Activated CD4-positive, alpha-beta T cell treated with anti-CD3 and anti-CD28 coated beads for 24 hours (primary cell): Measurements from ENCODE around the gene ADGRF3.
"Not testable (repeated sequence)": the region's sequence is repeated elsewhere in the genome, so short reads cannot be mapped to it uniquely, and the experiment has no call there.

Experiments used
- DNase-seq, 2 donors: peaks; one replicate each; pipeline ENCODE4 v3.0.0-alpha.2; 2020; ENCODE audit warnings: low read depth in 2 of 2

ADGRF3 gene

DNA sequence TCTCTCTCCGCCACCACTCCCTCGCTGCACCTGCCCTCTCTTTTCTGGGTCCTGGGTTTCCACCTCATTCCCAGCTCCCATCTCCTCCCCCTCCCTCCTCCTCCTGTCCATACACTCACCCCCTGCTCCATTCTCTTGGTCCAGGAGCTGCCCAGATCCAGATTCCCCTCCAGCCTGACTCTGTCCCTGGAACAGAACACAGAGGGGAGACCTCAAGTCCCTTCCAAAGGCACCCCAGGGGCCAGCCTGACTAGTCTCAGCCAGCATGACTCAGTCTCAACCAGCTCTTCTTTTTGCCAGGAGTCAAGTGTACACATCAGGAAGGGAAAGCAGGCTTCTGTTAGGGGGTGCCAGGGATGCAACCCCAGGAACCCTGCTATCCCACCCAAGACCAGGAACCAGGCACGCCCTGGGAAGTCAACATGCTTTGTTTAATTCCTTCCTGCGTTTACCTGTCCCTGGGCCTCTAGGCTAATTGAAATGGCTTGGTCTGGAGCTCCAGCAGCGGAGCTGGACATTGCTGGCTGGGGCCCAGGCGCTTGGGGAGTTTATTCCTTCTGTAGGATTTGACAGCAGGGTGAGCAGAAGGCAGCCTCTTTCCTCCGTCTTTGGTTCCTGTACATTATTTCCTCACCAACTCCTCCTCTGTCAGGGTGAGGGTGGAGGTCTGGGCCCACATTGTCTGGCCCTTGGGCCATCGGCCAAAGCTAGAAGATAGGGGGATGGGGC is 29.0 kb downstream of the ADGRF3 start:
- DNase-seq: no peak

GRCh38 chr2:26316845-26317244 is 29.7 kb downstream of the ADGRF3 start:
- no peak for DNase-seq

DNA sequence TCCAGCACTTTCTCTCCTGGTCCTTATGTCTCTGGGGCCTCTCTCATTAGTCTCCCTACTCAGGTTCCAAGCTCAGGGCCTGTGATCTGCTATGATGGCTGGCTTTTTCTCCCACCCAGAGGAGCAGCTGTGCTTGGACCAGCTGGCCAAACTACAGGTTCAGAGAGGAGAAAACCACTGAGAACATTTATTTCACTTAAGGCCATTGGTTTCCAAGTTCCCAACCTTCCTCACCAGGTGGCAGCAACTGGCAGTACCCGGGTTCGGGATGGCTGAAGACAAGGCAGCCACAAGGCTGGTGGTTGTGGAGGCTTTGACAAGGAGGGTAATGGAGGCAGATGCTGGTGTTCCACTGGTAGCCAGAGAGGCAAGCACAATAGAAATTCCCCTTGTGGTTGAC is 30.5 kb downstream of the ADGRF3 start:
- no peak for DNase-seq

DNA sequence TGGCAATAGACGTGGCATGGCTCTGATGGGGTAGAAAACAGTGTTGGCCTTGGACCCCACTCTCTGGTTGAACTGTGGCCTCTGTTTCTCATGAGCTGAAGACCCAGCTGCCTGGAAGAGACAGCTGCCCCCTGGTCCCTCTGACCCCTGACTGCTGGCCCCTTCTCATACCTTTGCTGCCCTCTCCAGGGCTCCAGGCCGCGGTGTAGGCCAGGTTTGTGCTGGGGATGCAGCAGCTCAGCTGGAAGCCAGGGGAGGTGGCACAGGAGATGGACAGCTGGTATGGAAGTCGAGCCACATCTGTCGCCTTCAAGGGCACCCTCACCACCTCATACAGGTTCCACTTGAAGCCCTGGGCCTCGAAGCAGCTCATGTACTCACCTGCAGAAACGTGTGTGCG is 32.3 kb downstream of the ADGRF3 start:
- no peak for DNase-seq

- DNase-seq: no peak
Observed at GRCh38 chr2:26313446-26313845, 33.1 kb downstream of the ADGRF3 start.

DNA sequence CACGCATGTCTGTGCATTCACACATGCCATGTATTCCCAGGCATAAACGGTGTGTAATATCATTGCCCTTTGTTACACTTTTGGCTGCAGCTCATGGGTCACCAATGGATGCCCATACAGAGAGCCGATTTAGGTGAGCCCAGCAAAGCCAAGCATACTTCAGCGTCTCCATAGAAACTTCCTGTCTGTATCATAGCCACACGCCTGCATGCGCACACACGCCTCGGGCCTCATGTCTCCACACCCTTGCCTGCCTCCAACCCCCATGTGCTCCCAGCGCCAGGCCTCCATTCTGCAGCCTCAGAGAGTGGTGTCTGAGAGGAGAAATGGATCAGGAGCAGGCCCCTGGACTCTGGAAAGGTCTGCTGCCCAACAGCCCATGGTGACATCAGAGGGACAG is 34.1 kb downstream of the ADGRF3 start:
- no peak for DNase-seq

DNA sequence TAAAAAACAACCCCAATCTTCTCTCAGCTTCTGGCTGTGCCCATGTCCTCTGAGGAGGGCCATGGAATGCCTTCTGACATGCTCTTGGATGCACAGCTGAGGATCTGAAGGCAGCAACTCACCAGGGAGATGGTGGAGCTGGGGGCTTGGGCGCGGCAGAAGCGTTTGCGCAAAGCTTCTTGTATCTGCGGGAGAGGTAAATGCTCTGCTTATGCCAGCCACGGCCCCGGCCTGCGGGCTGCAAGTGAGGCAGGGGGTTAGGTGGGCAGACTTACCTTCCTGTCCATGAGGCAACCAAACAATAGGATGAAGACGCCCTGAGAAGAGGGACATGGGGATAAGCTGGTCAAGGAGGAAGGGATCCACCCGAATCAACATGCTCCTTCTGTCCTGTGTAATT is 36.7 kb downstream of the ADGRF3 start:
- no peak for DNase-seq

DNA sequence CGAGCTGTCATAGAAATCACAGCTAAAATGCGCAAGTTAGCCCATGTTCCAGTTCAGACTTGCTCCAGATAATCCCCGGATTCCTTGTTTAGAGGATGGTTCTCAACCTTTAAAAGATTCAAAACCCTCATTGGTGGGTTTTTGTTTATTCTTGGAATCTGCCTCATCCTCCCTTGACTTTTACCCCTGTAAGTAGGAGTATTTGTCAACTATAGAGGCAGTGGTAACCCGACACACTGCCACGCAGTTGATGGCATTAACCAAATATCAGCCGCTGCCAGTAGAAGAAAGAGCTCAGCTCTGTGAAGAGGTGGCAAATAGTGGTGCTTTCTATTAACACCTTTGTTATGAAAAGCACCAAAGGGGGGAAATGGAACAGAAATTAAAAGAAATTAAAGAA is 41.0 kb downstream of the ADGRF3 start:
- no peak for DNase-seq

DNA sequence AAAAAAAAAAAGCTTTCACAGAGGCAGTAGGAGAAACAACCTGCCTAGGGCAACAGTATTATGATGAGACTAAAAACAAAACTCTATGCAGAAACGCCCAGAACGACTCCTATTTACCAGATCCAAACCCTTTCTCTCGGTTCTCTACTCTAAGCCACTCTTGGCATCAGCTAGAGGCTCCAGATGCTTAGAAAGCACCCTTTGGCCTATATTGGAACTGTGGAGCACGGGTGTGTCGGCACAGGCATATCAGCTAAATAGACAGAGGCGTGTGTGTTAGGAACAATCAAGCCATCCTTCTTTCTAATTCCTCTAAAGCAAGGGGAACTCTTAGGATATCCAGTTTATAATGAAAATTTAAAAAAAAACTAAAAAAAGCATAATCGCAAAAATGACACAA is 41.5 kb downstream of the ADGRF3 start:
- not testable (repeated sequence) for DNase-seq

DNA sequence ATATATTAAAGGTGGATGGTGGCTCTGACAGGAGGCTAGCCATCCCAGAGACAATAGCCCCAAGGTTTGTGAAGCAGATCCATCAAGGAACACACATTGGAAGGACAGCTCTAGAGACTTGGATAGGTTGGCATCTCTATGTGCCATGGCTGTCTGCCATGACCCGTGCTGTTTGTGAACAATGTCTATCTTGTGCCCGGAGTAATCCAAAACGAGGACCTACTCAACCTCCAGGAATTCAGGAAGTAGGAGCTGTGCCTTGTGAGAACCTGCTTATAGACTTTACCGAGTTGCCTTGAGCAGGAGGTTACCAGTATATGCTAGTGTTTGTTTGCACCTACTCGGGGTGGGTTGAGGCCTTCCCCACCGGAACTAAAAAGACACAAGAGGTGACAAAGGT is 43.7 kb downstream of the ADGRF3 start:
- DNase-seq: no peak

- peak in 1 of 2 donors; percentile 14 for DNase-seq
Observed at GRCh38 chr2:26300234-26300925, 46.2 kb downstream of the ADGRF3 start.

DNA sequence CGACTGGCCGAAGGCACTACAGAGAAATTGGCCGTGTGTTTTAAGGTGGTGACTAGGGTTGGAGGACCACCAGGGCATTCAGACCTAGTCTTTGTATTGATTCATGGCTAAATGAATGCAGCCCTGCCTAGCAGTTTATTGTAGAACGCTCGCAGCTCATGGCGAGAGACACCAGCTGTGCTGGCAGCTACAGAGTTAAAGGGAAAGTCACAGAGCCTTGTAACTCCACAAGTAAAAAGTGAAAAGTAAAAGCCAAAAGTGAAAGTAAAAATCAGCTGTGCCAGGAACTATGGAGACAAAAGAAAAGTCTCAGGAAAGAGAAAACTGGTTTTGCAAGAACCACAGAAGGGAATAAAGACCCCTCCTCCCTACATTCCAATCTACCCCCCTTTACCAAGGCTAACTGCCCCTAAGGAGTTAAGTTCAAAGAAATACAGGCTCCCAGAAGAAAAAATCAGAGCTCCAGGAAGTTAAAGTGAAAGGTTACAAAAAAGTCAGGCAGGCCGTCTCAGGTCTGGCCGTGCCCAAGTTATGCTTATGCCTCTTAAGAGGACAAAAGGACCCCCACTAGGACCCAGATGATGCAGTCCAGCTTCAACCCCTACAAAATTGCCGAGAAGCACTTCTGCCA is 47.0 kb downstream of the ADGRF3 start:
- DNase-seq: no peak

DNA sequence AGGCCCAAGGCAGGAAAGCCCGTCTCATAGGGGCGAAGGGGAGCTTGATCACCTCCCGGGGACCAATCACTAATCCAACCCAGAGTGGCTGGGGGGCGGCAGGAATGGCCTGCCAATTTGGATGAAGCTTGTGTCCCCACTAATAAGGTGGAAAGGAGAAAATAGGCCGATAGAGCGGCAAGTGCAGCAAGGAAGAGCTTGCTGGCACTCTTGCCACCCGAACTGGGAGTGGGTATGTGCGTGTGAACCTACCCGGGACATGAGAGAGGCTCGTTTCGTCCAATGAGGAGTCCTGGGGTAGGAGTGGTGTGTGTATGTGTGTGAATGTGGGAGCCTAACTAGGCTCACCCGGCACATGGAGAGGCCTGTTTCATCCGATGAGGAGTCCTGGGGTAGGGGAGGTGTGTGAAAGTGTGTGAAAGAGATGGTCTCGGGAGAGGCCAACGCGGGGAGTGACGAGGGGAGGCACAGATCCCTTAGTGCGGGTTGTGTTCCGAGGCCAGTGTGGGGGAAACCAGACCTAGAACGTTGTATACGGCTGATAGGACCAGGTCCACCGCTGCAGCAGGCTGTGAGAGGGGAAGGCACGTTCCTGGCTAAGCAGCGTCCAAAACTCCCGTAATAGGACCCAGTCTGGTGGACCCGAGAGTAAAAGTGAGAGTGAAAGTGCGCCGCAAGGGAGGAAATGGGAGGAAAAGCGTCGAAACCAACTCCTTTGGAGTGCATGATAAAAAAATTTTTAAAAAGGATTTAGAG is 47.8 kb downstream of the ADGRF3 start:
- peak in 1 of 2 donors; percentile 6 for DNase-seq

DNA sequence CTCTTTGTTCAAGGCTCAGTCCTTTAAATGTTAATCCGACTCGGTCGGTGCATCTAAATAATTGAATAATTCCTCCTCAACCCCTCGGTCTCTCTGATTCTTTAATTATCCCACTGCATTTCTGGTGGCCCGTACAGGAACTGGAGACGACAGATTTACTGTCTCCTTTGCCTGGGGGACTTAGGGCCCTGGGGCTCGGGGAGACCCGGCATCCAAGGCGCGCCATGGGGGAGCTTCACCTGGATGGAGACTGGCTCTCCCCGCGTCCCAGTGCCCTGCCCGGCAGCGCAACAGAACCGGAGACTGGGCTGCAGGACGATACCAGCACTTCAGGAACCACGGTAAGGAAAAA is 48.3 kb downstream of the ADGRF3 start:
- DNase-seq: no peak

GRCh38 chr2:26297061-26297460 is 49.5 kb downstream of the ADGRF3 start:
- no peak for DNase-seq

GRCh38 chr2:26295511-26295910 is 51.1 kb downstream of the ADGRF3 start:
- DNase-seq: no peak

GRCh38 chr2:26292646-26293045 is 53.9 kb downstream of the ADGRF3 start:
- DNase-seq: no peak

- DNase-seq: no peak
Observed at GRCh38 chr2:26290001-26290400, 56.6 kb downstream of the ADGRF3 start.

DNA sequence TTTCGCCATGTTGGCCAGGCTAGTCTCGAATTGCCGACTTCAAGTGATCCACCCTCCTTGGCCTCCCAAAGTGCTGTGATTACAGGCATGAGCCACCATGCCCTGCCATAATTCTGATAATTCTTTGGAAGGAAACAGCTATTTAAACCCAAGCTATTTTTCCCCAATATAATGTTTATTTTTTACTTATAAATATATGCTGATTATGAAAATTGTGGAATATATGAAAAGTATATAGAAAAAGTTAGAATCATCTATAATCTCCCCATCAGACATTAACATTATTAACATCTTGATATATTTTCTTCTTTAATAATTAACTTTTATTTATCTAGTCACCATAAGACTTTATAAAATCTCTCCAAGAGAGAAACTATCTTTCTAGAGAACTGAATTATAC is 60.7 kb downstream of the ADGRF3 start:
- no peak for DNase-seq

DNA sequence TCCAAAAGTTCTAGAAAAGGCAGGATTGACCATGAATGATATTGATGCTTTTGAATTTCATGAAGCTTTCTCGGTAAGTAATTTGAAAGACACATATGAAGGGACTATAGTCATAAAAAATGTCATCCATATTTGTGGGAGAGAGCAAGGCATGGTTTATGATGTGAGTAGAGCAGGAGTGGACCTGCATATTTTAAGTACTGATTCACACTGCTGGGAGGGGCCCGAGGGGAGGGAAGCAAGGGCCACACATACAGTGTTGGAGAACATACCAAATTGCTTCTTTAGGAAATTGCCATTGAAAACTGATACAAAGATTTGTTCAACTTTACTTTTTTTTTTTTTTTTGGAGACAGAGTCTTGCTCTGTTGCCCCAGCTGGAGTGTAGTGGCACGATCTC is 62.5 kb downstream of the ADGRF3 start:
- DNase-seq: no peak

GRCh38 chr2:26283606-26284005 is 63.0 kb downstream of the ADGRF3 start:
- DNase-seq: no peak

DNA sequence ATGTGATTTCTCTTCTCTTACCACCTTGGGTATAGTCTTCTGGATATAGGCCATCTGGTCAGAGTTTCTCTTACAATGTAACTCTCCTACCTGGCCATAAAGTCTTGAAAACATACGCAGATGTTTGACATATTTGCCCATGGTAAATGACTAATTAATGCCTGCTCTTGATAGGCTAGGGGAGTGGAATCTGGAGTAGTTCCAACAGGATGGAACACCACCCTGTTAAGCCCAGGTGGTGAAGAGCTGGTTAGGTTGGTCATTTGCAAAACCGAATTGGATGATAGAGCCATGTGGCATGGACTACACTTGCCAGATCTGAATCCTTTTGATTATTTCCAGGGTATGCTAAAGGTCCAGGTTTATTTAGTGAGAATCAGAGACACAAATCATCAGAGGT is 65.4 kb downstream of the ADGRF3 start:
- no peak for DNase-seq

DNA sequence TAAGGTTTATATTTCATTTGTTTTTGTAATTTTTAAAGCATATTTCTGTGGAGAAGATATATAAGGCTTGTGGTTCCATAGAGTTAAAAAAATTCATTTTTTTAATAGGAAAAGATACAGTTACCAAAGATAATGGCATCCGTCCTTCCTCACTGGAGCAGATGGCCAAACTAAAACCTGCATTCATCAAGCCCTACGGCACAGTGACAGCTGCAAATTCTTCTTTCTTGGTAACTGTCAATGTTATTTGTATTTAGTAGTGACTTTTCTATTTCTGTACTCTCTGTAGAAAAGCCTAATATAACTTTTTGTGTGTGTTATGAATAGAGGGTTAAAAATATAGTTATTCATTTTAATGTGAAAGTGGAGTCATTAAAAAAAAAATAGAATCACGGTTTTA is 66.7 kb downstream of the ADGRF3 start:
- DNase-seq: no peak
